ENCODE measurements around the gene SHC2. TPM values are rescaled to one million over a fixed set of nuclear protein-coding genes. Genes with fewer than 3 reads are reported as not detected.

The SHC2 gene
- total RNA-seq, 1 donor from 2014 or later = 47.8 TPM

DNA sequence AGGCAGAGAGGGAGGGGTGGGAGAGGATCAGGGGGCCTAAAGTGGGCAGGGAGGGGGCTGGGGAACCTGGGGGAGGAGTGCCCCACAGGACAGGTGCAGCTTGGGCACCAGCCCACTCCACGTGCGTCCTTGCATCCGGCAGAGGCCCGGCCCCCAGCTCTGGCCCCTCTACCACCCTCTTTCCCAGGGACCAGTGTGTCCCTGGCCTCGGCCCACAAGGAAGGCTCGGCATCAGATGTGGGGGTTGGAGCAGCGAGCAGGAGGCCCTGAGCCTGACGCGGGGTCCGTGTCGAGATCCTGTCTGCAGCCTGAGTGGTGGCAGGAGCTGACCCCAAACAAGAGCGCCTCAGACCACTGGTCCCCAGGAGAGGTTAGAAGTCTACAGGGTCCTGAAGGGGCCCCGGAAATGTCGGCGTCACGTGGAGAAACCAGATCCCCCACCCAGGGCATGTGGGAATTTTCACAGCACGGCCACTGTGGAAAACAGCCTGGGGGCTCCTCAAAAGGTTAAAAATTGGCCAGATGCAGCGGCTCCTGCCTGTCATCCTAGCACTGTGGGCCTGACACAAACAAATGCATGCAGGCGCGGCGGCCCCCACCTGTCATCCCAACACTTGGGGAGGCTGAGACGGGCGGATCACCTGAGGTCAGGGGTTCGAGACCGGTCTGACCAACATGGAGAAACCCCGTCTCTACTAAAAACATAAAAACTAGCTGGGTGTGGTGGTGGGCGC lies 21.5 kb downstream of the SHC2 start:
- Mint-ChIP-seq H3K27ac (ENCODE audit: unreplicated experiment) (no peak overlapping the region), H3K4me1 (ENCODE audit: low read depth) (no peaks in the 10 kb centered on the region)
- TF ChIP-seq, protein P1, sequence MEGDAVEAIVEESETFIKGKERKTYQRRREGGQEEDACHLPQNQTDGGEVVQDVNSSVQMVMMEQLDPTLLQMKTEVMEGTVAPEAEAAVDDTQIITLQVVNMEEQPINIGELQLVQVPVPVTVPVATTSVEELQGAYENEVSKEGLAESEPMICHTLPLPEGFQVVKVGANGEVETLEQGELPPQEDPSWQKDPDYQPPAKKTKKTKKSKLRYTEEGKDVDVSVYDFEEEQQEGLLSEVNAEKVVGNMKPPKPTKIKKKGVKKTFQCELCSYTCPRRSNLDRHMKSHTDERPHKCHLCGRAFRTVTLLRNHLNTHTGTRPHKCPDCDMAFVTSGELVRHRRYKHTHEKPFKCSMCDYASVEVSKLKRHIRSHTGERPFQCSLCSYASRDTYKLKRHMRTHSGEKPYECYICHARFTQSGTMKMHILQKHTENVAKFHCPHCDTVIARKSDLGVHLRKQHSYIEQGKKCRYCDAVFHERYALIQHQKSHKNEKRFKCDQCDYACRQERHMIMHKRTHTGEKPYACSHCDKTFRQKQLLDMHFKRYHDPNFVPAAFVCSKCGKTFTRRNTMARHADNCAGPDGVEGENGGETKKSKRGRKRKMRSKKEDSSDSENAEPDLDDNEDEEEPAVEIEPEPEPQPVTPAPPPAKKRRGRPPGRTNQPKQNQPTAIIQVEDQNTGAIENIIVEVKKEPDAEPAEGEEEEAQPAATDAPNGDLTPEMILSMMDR (IDR thresholded peaks at IDR 0.05) = no peak

DNA sequence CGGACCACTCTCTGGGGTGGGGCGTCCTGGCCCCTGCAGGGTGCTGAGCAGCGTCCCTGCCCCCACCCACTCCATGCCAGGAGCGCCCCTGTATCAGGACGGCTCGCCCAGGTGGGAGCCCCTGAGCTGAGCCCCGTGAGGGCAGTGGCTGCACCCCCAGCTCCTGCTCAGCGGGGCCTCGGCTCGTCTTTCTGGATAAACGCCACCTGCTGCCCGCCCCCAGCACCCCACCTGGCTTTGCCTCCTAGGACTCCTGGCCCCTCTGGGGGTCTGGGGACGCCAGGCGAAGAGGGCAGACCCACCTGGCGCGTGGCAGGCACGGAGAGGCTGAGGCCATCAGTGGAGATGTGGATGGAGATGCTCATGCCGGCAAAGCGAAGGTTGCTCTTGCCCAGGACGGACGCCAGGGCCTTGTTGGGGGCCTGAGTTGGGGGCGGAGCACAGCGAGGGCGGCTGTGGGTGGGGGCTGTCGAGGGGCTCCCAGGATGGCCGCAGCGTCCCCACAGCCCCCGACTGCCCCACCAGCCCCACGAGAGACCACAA lies 22.3 kb downstream of the SHC2 start:
- no peaks in the 10 kb centered on the region for H3K9me3 Mint-ChIP-seq (ENCODE audit: low read depth)
- TF ChIP-seq, protein P1 (IDR thresholded peaks at IDR 0.05) = no peak
- no peaks in the 10 kb centered on the region for H3K4me1 Mint-ChIP-seq (ENCODE audit: low read depth)
- H3K27ac Mint-ChIP-seq (ENCODE audit: unreplicated experiment) = no peak overlapping the region
- no peak overlapping the region for H3K4me3 Mint-ChIP-seq (ENCODE audit: unreplicated experiment)
- H3K27me3 Mint-ChIP-seq (ENCODE audit: low read depth) = no peaks in the 10 kb centered on the region
- DNase-seq (ENCODE audit: low spot score) = no peak
- peaks cover 9% of the 10 kb centered on the region for H3K36me3 Mint-ChIP-seq (ENCODE audit: low read depth)

More for the DNA sequence above, 21.5 kb downstream of the SHC2 start:
- DNase-seq (ENCODE audit: low spot score) = no peak
- Mint-ChIP-seq H3K4me3 (ENCODE audit: unreplicated experiment) (no peak overlapping the region), H3K27me3 (ENCODE audit: low read depth) (no peaks in the 10 kb centered on the region), H3K36me3 (ENCODE audit: low read depth) (peaks cover 9% of the 10 kb centered on the region), H3K9me3 (ENCODE audit: low read depth) (no peaks in the 10 kb centered on the region)

DNA sequence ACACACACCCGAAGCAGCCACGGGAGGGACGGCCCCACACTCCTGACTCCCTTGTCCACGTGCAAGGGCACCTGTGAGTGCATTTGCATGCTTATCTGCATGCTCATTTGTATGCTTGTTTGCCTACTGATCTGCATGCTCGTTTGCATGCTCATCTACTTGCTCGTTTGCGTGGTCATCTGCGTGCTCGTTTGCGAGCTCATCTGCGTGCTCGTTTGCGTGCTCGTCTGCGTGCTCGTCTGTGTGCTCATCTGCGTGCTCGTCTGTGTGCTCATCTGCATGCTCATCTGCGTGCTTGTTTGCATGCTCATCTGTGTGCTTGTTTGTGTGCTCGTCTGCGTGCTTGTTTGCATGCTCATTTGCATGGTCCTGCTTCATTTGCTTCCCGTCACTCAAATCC lies 23.8 kb downstream of the SHC2 start:
- TF ChIP-seq, protein P1 (IDR thresholded peaks at IDR 0.05) = no peak
- Mint-ChIP-seq H3K4me1 (ENCODE audit: low read depth) (no peaks in the 10 kb centered on the region), H3K27ac (ENCODE audit: unreplicated experiment) (no peak overlapping the region), H3K36me3 (ENCODE audit: low read depth) (peaks cover 8% of the 10 kb centered on the region), H3K9me3 (ENCODE audit: low read depth) (no peaks in the 10 kb centered on the region), H3K27me3 (ENCODE audit: low read depth) (no peaks in the 10 kb centered on the region), H3K4me3 (ENCODE audit: unreplicated experiment) (no peak overlapping the region)
- DNase-seq (ENCODE audit: low spot score) = no peak

DNA sequence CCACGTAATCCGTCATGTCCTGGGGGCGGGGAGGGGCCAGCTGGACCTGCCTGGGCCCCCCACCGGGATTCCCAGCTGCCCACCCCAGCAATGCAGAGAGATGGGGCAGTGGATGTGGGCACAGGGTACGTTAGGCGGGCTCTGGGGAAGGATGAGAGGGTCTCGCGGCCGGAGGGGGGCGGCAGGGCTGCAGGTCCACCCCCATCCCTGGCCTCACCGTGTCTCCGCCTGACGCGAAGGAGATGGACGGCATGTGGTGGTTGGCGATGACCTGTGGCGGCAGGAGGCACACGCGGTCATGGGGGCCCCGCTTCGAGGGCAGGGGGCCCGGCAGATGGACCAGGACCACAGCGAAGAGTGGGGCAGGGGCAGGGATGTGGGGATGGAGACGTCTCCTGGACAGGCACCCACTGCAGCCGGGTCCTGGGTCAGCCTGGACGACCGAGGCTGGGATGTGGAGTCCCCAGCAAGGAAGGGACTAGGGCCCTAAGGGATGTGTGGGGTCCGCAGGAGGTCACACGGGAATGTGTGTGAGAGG lies 24.4 kb downstream of the SHC2 start:
- TF ChIP-seq, protein P1 (IDR thresholded peaks at IDR 0.05) = no peak
- no peak for DNase-seq (ENCODE audit: low spot score)
- Mint-ChIP-seq H3K9me3 (ENCODE audit: low read depth) (no peaks in the 10 kb centered on the region), H3K4me1 (ENCODE audit: low read depth) (no peaks in the 10 kb centered on the region), H3K36me3 (ENCODE audit: low read depth) (peaks cover 6% of the 10 kb centered on the region), H3K27ac (ENCODE audit: unreplicated experiment) (no peak overlapping the region), H3K27me3 (ENCODE audit: low read depth) (no peaks in the 10 kb centered on the region), H3K4me3 (ENCODE audit: unreplicated experiment) (no peak overlapping the region)

DNA sequence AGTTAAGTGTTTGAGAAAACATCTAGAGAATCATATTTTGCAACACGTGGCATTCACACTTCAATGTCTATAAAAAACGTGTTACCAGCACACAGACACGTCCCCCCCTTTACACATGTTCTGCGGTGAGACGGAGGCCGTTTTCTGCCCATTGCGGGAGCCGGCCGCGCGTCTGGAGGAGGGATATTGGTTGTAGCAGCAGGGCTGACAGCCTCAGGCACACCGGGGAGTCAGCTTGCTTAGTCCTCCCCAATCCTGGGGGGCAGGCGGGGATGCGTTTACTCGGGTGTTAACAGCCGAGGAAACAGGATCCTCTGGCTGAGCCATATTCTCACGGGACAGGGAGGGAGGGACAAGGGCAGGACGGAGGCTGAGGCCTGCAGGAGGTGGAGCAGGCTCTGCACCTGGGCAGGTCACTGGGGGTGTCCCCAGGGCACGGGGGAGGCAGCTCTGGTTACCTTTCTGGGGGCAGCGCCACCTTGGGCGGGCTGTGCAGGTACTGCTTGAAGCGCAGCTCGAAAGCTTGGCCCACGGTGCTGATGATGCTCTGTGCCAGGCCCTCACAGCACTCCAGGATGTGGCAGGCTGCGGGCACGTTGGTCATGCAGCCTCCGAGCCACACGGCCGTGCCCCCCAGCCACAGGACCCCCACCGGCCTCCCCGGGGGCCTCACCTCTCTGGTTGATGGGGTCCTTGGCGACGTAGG lies 25.0 kb downstream of the SHC2 start:
- H3K4me3 Mint-ChIP-seq (ENCODE audit: unreplicated experiment) = no peak overlapping the region
- TF ChIP-seq, protein P1 (IDR thresholded peaks at IDR 0.05) = no peak
- H3K4me1 Mint-ChIP-seq (ENCODE audit: low read depth) = no peaks in the 10 kb centered on the region

More for the DNA sequence above, 25.0 kb downstream of the SHC2 start:
- H3K9me3 Mint-ChIP-seq (ENCODE audit: low read depth) = no peaks in the 10 kb centered on the region
- no peaks in the 10 kb centered on the region for H3K27me3 Mint-ChIP-seq (ENCODE audit: low read depth)
- H3K27ac Mint-ChIP-seq (ENCODE audit: unreplicated experiment) = no peak overlapping the region
- no peak for DNase-seq (ENCODE audit: low spot score)
- H3K36me3 Mint-ChIP-seq (ENCODE audit: low read depth) = peaks cover 10% of the 10 kb centered on the region
